Fibroblast of peridontal ligament (primary cell): ENCODE data around the gene C7orf33.
"Not testable (repeated sequence)": the region's sequence is repeated elsewhere in the genome, so short reads cannot be mapped to it uniquely, and the experiment has no call there.

Experiments used
- DNase-seq: peaks from one replicate; pipeline ENCODE4 v3.0.0-alpha.2; 2010; ENCODE audit errors: extremely low read depth

C7orf33 gene

DNA sequence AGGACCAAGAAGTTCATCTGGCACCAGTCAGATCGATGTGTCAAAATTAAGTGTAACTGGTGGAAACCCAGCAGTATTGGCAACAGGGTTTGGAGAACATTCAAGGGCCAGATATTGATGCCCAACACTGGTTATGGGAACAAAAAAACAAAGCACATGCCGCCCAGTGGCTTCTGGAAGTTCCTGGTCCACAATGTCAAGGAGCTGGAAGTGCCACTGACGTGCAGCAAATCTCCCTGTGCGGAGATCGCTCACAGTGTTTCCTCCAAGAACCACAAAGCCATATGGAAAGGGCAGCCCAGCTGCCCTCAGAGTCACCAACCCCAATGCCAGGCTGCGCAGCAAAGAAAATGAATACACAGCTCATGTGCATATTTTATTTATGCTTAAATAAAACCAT, 10.1 kb upstream of the C7orf33 start:
- DNase-seq: no peak

DNA sequence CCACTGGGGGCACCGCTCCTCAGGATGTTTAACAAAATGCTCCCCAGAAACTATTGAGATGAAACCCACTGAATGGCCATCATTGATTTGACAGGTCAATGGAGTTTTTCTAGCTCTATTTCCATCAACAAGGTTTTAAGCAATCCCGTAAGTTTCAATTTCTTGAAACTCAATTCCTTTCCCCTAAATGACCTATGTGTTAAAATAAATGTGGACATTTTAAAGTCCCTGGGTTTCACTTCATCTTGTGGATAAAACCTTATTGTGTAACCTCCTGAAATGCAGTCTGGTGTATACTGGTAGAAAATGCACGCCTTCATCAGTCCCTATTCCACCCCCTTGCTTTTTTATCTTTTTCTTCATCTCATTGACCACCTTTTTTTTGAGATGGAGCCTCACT, 8.9 kb upstream of the C7orf33 start:
- no peak for DNase-seq

DNA sequence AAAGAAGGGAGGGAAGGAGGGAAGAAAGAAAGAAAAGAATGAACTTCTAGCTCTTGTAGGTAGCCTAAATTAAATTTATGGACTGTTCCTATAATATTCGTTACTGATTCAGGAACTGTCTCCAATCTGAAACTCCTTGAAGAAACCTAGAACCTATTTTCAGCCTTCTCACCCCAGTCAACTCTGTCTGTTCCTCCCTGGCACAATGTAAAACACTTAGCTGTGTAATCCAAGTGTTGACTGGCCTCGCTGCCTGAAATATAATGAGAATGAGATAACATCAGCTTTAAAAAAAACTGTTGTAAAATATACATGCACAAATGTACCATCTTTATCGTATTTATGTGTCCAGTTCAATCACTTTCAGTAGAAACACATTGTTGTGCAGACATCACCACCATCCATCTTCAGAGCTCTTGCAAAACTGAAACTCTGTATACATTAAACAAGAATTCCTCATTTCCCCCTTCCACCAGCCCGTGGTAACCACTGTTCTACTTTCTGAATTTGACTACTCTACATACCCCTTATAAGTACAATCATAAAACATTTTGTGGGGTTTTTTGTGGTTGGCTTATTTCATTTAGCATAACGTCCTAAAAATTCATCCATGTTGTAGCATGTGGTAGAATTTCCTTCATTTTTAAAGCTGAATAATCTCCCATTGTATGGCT, 6.3 kb upstream of the C7orf33 start:
- DNase-seq: no peak

DNA sequence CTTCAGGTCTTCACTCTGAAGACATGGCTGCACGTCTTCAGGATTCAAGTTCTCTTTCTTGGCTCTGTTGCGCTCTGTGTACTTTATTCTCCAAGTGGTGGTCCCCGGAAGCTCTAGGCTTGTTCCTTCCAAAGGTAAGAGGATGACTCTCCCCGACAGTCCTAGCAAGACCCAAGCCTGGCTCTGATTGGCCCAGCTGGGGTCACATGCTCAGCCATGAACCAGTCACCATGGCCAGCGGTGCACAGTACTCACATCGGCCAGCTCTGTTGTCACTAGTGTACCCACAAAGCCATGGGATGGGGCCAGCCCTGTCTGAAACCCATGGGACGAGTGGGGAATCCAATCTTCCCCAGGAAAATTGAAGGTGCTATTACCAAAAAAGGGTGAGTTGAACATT, 5.2 kb upstream of the C7orf33 start:
- no peak for DNase-seq

DNA sequence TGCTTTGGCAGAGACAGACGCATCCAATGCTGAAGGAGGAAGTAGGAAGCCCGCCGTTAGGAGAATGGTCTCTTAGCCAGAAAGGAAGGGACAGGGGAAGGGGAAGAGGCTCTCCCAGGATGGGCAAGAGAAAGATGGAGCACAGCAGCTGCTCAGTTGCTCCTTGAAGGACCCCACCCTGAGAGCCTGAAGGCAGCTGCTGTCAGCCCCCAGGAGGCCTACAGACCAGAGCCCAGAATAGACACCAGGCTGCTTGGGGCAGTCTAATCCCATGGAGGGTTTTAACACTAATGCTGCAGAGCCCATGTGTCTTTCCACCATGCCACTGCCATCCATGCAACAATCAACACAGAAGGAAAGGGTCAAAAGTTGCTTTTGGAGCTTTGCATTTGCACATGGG, 3.5 kb upstream of the C7orf33 start:
- DNase-seq: no peak

DNA sequence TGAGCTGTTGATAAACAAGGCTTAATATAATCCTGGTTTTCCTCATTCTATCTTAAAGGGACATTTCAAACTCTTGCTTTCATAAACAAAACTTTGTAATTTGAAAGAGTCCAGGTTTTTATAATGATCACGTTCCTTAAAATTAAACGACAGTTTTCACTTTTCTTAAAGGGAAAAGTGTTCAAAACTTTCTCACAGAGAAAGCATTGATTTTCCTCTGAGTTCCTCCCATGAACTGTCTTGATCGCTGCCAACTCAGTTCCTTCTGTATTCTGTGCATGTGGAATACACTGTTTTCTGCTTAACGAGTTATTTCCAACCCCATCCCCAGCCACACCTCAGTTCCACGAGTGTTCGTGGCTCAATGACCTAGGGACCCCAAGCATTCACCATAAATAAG, 2.4 kb upstream of the C7orf33 start:
- DNase-seq: no peak

DNA sequence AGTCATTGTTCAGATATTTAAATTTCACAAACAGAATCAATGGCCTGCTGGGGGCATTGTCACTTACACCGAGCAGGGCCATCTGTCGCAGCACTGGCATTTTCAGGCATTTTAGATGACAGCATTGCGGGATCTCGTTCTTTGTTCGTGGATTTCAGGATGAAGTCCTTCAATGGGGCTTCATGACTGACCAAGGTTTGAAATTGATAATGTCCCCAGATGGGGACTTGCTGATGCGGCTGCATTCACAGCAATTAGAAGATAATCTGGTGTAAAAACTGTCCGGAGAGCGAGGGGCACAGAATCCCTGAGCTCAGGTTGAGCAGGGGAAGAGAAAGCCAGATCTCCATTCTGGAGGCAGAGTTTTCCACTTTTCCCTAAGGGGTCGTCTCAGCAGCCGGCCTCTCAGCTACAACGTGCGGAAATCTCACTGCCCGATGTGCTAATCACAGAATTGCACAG, 1.9 kb upstream of the C7orf33 start:
- no peak for DNase-seq

DNA sequence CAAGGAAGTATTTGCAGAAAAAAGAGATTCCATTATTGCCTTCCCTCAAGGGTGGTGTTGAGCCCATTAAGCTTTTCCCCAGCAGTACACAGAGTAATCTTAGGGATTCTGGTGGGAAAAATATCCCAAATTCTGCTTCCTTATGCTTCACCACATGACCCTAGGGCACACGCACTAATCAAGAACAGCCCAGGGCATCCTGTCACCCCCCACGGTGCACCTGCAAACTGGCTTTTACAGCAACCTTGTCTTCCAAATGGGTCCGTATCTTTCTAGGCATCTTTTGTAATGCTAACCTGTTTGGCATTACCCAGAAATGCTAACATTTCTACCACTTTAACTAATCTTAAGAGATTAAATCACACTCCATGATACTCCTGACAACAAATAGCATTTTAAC, 926 bp upstream of the C7orf33 start:
- DNase-seq: no peak

DNA sequence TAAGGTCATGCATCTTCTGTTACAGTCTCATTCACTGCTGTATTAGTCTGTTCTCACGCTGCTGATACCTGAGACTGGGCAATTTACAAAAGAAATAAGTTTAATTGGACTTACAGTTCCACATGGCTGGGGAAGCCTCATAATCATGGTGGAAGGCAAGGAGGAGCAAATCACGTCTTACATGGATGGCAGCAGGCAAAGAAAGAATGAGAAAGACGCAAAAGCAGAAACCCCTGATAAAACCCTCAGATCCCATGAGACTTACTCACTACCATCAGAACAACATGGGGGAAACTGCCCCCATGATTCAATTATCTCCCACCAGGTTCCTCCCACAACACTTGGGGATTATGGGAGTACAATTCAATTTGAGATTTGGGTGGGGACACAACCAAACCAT, 5.8 kb downstream of the C7orf33 start:
- DNase-seq: not testable (repeated sequence)

DNA sequence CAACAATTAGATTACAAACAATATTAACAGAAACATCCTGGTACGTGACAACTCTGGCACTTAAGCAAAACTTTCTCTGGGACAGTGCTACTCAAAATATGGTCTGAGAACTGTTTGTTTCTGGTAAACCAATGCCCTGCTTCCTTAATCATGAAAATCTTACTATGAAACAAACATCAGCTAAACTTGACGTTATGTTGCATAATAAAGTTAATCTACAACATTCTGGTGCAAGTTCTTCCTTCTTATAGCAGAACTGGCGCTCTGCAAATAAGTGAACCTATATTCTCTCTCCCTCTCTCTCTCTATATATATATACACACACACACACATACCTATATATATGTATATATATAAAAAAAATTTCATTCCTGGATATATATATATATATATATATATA, 7.8 kb downstream of the C7orf33 start:
- no peak for DNase-seq

DNA sequence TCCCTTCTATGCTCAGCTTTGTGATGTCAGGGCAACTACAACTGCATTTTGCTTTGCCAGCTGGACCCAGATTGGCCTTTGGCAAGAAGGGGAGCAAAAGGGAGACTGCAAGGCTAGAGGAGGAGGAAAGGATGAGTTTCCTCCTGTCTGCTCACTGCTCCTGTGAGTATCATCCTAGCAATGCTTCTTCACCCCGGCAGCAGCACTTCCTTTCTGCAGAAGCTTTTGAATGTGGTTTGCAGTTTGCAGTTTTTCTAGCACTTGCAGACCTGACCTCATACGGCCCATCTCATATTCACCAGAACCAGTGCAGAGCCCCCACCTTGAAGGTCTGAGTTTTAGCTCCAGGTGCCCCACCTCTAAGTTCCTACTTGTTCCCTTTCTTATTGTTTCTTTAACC, 14.8 kb downstream of the C7orf33 start:
- no peak for DNase-seq

DNA sequence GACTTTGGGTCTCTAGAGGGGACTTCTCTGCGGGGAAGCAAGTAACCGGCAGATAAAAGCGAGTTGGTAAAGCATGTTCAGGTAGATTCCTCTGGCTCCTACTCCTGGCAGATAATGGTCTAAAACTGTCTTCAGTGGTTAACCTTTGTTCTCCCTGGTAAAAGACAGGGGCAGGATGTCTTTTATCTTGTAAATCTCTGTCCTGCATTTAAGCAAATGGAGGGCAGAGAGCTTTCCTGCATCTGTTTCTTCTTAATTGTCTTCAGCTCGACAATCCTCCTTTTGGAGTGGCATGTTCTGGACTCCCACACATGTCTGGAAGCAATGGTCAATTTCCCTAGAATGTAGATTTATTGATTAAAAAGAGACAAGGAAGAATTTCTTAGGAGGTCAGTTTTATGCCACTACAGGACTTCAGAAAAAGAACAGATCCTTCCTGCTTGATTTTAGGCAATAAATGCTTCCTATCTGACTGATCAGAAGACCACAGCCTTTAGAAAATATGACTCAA, 16.6 kb downstream of the C7orf33 start:
- DNase-seq: no peak

DNA sequence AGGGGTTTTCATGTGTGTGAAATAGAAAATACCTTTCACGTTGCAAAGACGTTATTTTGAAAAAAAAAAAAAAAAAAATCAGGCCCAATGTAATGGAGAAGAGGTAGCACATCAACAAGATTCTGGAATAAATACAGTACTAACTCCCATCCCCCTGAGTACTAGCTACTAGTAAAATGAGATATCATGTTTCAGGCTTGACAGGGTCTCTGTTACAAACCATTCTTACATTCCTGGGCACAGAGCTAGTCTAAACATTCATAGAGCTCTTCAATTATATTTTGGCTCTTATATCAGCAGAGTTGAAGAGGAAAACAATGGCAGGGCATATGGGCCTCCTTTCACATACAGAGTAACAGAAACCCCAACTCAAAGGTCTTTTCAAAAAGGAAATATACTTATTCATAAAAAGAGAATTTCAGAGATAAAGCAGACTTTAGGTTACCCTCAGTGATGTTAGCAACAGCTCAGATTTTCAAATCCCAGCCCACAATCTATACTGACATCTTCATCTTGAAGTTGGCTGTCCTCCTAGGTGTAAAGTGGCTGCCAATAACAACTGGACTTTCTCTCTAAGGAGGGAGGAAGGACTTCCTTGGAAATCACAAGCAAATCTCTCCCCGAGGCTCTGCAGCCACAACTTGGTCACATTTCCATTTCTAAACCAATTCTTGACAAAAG, 18.6 kb downstream of the C7orf33 start:
- peak; percentile 19 for DNase-seq

DNA sequence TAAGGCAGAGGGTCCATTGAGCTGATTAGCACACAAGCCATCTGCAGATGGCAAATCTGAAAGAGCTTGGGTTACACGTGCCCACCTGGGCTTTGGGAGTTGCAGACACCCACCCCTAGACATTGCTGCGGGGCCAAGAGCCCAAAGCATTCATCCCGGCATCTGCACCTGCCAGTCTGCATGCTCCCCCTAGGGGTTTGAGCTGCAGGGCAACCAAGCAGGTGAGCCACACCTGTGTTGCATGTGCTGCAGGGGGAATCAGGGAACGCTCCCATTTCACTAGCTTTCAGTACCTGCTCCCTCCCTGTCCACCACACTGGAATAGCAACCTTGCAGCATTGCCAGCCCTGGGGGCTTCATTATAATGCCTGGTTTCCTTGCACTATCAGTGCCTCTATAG, 21.1 kb downstream of the C7orf33 start:
- DNase-seq: no peak

DNA sequence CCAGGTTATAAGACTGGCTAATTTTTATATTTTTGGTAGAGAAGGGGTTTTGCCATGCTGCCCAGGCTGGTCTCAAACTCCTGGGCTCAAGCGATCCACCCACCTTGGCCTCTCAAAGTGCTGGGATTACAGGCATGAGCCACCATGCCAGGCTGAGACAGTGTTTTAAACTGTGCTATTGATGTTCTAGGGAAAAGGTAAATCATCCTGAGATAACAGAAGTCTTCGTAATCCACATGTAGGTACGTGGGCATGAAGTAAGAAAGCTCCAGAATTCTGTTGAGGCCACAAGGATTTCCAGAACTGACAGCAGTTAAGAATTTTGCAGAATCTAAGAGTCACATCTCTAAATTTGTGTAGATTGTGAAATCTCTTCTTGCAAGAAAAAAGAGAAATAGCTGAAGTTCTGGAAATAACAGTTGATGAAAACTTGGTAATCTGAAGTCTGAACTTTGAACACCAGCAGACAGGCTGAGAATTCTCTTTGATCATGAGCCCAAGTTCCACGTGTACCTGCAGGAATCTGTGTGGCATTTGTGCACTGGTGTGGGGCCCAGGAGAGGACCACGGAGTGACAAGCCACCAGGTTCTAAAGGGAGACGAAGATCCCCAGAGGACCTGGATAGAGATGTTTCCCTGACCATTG, 24.6 kb downstream of the C7orf33 start:
- DNase-seq: no peak

DNA sequence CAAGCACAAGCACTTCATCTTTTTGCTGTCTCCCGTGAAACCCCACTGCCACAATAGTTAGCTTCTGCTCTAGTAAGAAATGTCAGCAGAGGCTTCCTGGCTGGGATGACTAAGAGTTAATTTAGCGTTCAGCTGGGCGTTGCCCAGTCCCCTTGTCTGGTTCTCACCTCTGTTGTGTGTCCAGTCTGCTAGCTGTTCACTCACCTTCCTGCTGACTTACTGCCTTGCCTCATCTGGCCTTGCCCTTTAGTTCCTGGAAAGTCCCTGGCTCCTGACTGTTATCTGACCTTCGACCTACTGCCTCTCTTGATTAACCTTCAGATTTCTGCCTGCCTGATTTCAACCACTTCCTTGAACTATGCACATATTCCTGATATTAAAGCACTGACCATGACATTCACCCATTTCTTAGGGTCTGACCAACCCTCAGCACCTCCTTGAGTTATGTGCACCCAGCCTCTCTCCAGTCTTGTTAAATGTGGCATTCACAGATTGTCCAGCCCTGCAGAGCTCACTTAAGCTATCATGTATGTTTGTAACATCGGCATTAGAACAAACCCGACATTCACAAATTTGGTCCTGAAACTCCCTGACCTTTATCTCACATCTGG, 30.3 kb downstream of the C7orf33 start:
- DNase-seq: no peak

DNA sequence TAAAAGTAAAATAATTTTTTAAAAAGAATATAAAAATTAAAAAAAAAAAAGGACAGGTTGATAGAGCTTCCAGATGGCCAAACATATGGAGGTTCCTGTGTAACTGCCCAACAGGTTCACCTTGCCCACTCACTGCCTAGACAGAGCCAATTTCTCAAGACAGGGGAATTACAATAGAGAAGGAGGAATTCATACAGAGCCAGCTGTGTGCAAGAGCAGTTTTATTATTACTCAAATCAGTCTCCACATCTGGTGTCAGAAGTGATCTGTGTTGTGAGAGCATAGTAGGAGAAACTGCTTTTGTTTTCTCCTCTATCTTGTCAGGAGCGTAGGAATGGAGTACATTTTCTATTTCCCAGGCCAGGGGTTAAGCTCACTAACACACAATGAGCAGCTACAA, 31.0 kb downstream of the C7orf33 start:
- DNase-seq: no peak

DNA sequence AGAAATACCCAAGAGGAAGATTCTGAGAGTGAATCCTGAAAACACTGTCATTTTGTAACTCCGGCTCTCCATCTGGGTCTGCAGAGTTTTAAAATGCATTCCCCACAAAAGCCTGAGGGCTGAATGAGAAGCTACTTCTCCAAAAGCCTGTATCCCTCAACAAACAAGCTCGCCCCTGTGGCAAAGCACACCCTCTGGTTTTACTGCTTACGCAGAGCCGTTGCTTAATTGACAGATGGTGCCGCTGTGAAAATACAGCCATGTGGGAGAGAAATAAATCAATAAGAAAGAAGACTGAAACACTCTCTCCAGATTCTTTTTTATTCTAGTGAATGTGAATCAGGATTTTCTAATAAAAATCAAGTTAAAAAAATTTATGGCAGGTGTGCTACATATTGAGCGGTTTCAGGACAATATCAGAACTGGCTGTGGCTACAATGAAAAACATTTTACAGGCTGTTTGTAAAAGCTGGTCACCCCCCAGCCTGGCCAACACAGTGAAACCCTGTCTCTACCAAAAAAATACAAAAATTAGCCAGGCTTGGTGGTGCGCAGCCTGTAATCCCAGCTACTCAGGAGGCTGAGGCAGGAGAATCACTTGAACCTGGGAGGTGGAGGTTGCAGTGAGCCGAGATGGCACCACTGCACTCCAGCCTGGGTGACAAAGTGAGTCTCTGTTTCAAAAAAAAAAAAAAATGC, 32.5 kb downstream of the C7orf33 start:
- DNase-seq: peak; percentile 5

DNA sequence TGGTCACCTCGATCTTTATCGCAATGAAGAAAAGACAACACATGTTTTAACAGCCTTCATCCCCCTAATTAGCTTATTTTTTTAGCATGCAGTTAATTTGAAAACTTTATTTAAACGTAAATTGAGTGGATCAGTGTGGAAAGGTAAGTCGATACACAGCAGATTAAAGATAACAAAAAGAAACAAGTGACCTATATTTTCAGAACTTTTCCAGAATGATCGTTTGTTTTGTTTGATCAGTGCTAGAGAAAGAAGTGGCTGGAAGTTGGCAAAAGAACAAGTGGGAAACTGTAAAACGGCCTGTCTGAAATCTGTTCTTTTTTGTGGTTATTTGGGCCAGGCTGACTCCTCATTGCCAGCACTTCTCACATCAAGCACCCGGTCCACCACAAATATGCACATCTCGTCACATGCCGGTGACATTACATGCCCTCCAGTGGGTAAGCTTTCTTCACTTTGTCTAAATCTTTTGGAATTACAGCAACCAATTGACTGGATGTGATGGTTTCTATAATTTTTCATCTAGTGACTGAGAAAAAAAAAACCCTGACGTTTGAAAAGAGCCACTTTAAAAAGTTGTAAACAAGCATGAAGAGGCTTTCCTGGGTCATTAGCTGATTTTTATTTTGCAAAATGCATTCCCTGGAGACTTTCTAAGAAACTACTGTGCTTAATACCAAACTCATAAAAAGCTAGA, 33.2 kb downstream of the C7orf33 start:
- peak; percentile 64 for DNase-seq

DNA sequence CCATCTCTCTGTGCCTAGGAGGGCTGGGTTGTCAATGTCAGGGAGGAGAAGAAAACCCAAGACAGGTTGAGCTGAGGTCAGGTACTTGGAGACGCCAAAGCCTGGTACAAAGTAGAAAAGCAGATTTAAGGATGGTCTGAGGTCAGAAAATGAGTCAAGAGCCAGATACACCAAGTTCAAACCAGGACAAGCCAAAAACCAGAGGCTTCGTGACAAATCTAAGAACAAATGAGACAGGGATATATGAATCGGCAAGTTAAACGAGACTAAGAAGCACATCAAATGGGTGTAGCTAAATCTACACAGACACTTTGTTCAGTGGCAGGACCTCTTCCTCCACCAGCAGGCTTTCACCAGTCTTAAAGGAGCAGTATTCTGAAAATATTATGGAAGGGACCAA, 34.2 kb downstream of the C7orf33 start:
- DNase-seq: no peak

DNA sequence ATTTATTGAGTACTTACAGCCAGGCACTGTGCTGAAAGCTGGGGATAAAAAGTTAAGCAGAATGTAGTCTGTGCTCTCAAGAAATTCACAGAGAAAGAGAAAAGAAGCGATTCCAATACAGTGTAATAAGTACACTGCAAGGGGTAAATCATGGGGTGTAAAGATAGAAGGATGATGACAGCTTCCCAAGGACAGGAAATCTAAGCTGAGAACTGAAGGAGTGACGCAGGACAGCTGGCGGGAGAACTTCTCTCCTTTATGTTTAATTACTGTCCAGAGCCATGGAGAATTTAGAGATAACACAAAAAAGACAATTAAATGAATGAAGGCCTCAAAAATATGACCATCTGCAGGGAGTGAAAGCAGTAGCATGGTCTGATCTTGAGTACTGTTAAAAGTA, 34.8 kb downstream of the C7orf33 start:
- no peak for DNase-seq
